Loucy (cell line): ENCODE measurements around the gene SUPT4H1.

Source experiments
- EZH2phosphoT487 ChIP-seq: fragments of 200-600 bp; IDR thresholded peaks from 2 replicates; pipeline ENCODE4 v1.6.1; 2018; ENCODE audit warnings: antibody characterized with exemption, mild to moderate bottlenecking, moderate library complexity, borderline replicate concordance
- TF ChIP-seq, protein P1 (sequence below): fragments of 200-600 bp; sonication (generic); conservative IDR thresholded peaks from 2 replicates; pipeline ENCODE4 v1.5.1; 2014; ENCODE audit warnings: mild to moderate bottlenecking, antibody characterized with exemption, low read length

DNA sequence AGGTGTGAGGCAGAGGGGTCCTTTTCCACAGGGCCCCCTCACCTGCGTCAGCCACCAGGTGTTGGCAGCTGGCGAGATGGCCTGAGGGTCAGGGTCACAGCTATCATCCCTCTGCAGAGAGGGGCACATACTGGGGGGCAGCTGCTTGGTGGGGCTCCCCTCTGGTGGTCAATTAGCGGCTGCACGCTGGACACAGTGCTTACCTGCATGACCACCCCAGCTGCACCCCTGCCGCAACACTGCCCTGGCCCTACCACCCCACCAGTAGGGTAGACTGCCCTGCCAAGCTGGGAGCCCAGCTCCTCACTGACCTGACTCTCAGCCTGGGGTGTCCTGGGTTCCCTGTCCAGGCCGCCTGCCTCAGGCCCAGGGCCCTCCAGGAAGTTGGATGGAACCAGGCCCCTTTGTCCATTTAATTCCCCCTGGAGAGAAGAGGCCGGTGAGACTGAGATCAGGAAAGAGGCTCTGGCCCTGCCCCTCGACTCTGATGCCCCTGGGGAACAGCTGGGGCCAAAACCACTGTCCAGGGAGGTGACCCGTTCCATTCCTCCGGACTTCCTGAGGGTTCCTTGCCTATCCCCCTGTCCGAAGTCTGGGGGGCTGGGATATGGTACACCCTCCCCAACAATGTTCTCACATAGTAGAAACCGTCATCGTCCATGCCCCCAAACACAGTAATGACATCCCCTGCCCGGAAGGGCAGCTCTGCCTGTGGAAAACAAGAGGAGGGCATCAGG, 47.1 kb downstream of the SUPT4H1 start:
- TF ChIP-seq, protein P1, sequence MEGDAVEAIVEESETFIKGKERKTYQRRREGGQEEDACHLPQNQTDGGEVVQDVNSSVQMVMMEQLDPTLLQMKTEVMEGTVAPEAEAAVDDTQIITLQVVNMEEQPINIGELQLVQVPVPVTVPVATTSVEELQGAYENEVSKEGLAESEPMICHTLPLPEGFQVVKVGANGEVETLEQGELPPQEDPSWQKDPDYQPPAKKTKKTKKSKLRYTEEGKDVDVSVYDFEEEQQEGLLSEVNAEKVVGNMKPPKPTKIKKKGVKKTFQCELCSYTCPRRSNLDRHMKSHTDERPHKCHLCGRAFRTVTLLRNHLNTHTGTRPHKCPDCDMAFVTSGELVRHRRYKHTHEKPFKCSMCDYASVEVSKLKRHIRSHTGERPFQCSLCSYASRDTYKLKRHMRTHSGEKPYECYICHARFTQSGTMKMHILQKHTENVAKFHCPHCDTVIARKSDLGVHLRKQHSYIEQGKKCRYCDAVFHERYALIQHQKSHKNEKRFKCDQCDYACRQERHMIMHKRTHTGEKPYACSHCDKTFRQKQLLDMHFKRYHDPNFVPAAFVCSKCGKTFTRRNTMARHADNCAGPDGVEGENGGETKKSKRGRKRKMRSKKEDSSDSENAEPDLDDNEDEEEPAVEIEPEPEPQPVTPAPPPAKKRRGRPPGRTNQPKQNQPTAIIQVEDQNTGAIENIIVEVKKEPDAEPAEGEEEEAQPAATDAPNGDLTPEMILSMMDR = no peak
- TF ChIP-seq EZH2phosphoT487 = no peak
